Measurements from ENCODE around the gene FARP2.

FARP2 gene

GRCh38 chr2:241352227-241352626 lies 3.9 kb upstream of the FARP2 start:
- peaks cover 75% of the 10 kb centered on the region for H3K36me3 ChIP-seq (ENCODE audit: insufficient read depth, low read length)
- H3K9ac ChIP-seq (ENCODE audit: low read depth, low read length): no peak overlapping the region

GRCh38 chr2:241354668-241355658 lies 1.1 kb upstream of the FARP2 start:
- H3K27me3 ChIP-seq (ENCODE audit: control insufficient read depth, insufficient read depth, low read length): no peaks in the 10 kb centered on the region
- peak overlapping the region; percentile 38 for H3K4me2 ChIP-seq (ENCODE audit: low read length)
- no peaks in the 10 kb centered on the region for H3K9me3 ChIP-seq (replicated peaks; ENCODE audit: low read length)
- H3K9ac ChIP-seq (ENCODE audit: low read depth, low read length): no peak overlapping the region
- no peak overlapping the region for H3K4me3 ChIP-seq (ENCODE audit: low read length)
- H3K4me1 ChIP-seq (ENCODE audit: control insufficient read depth, insufficient read depth, low read length): peaks cover 16% of the 10 kb centered on the region
- peaks cover 51% of the 10 kb centered on the region for H3K36me3 ChIP-seq (ENCODE audit: insufficient read depth, low read length)

More at GRCh38 chr2:241352227-241352626, 3.9 kb upstream of the FARP2 start:
- Histone ChIP-seq H3K9me3 (replicated peaks; ENCODE audit: low read length) (no peaks in the 10 kb centered on the region), H3K27me3 (ENCODE audit: control insufficient read depth, insufficient read depth, low read length) (no peaks in the 10 kb centered on the region), H3K4me3 (ENCODE audit: low read length) (no peak overlapping the region), H3K4me1 (ENCODE audit: control insufficient read depth, insufficient read depth, low read length) (peaks cover 8% of the 10 kb centered on the region), H3K4me2 (ENCODE audit: low read length) (no peak overlapping the region)

GRCh38 chr2:241356871-241357260 lies 781 bp downstream of the FARP2 start:
- Histone ChIP-seq H3K27me3 (ENCODE audit: control insufficient read depth, insufficient read depth, low read length) (no peaks in the 10 kb centered on the region), H3K9ac (ENCODE audit: low read depth, low read length) (peak overlapping the region; percentile 94), H3K4me1 (ENCODE audit: control insufficient read depth, insufficient read depth, low read length) (peaks cover 16% of the 10 kb centered on the region), H3K4me3 (ENCODE audit: low read length) (peak overlapping the region; percentile 95), H3K4me2 (ENCODE audit: low read length) (peak overlapping the region; percentile 91), H3K9me3 (replicated peaks; ENCODE audit: low read length) (no peaks in the 10 kb centered on the region), H3K36me3 (ENCODE audit: insufficient read depth, low read length) (peaks cover 32% of the 10 kb centered on the region)

GRCh38 chr2:241357531-241357930 lies 1.4 kb downstream of the FARP2 start:
- no peaks in the 10 kb centered on the region for H3K27me3 ChIP-seq (ENCODE audit: control insufficient read depth, insufficient read depth, low read length)
- H3K4me1 ChIP-seq (ENCODE audit: control insufficient read depth, insufficient read depth, low read length): peaks cover 16% of the 10 kb centered on the region
- peak overlapping the region; percentile 94 for H3K9ac ChIP-seq (ENCODE audit: low read depth, low read length)
- peaks cover 26% of the 10 kb centered on the region for H3K36me3 ChIP-seq (ENCODE audit: insufficient read depth, low read length)
- peak overlapping the region; percentile 95 for H3K4me3 ChIP-seq (ENCODE audit: low read length)
- H3K4me2 ChIP-seq (ENCODE audit: low read length): peak overlapping the region; percentile 91
- no peaks in the 10 kb centered on the region for H3K9me3 ChIP-seq (replicated peaks; ENCODE audit: low read length)

GRCh38 chr2:241358470-241358869 lies 2.4 kb downstream of the FARP2 start:
- Histone ChIP-seq H3K4me2 (ENCODE audit: low read length) (no peak overlapping the region), H3K27me3 (ENCODE audit: control insufficient read depth, insufficient read depth, low read length) (no peaks in the 10 kb centered on the region), H3K9ac (ENCODE audit: low read depth, low read length) (no peak overlapping the region), H3K4me1 (ENCODE audit: control insufficient read depth, insufficient read depth, low read length) (peaks cover 19% of the 10 kb centered on the region), H3K36me3 (ENCODE audit: insufficient read depth, low read length) (peaks cover 16% of the 10 kb centered on the region), H3K9me3 (replicated peaks; ENCODE audit: low read length) (no peaks in the 10 kb centered on the region), H3K4me3 (ENCODE audit: low read length) (no peak overlapping the region)

- H3K4me2 ChIP-seq (ENCODE audit: low read length): no peak overlapping the region
- H3K9ac ChIP-seq (ENCODE audit: low read depth, low read length): no peak overlapping the region
- no peaks in the 10 kb centered on the region for H3K9me3 ChIP-seq (replicated peaks; ENCODE audit: low read length)
- H3K27me3 ChIP-seq (ENCODE audit: control insufficient read depth, insufficient read depth, low read length): no peaks in the 10 kb centered on the region
- no peak overlapping the region for H3K4me3 ChIP-seq (ENCODE audit: low read length)
- peaks cover 7% of the 10 kb centered on the region for H3K36me3 ChIP-seq (ENCODE audit: insufficient read depth, low read length)
- peaks cover 27% of the 10 kb centered on the region for H3K4me1 ChIP-seq (ENCODE audit: control insufficient read depth, insufficient read depth, low read length)
Measured at GRCh38 chr2:241359481-241360045, 3.5 kb downstream of the FARP2 start.

GRCh38 chr2:241363426-241363825 lies 7.3 kb downstream of the FARP2 start:
- Histone ChIP-seq H3K27me3 (ENCODE audit: control insufficient read depth, insufficient read depth, low read length) (no peaks in the 10 kb centered on the region), H3K36me3 (ENCODE audit: insufficient read depth, low read length) (no peaks in the 10 kb centered on the region), H3K9me3 (replicated peaks; ENCODE audit: low read length) (no peaks in the 10 kb centered on the region), H3K4me2 (ENCODE audit: low read length) (peak overlapping the region; percentile 73), H3K9ac (ENCODE audit: low read depth, low read length) (no peak overlapping the region), H3K4me3 (ENCODE audit: low read length) (peak overlapping the region; percentile 49), H3K4me1 (ENCODE audit: control insufficient read depth, insufficient read depth, low read length) (peaks cover 19% of the 10 kb centered on the region)

GRCh38 chr2:241364781-241365180 lies 8.7 kb downstream of the FARP2 start:
- no peaks in the 10 kb centered on the region for H3K36me3 ChIP-seq (ENCODE audit: insufficient read depth, low read length)
- H3K4me3 ChIP-seq (ENCODE audit: low read length): no peak overlapping the region
- H3K9me3 ChIP-seq (replicated peaks; ENCODE audit: low read length): no peaks in the 10 kb centered on the region
- H3K27me3 ChIP-seq (ENCODE audit: control insufficient read depth, insufficient read depth, low read length): no peaks in the 10 kb centered on the region
- no peak overlapping the region for H3K4me2 ChIP-seq (ENCODE audit: low read length)
- H3K4me1 ChIP-seq (ENCODE audit: control insufficient read depth, insufficient read depth, low read length): peaks cover 25% of the 10 kb centered on the region
- H3K9ac ChIP-seq (ENCODE audit: low read depth, low read length): no peak overlapping the region

- Histone ChIP-seq H3K4me1 (ENCODE audit: control insufficient read depth, insufficient read depth, low read length) (peaks cover 25% of the 10 kb centered on the region), H3K4me3 (ENCODE audit: low read length) (no peak overlapping the region), H3K27me3 (ENCODE audit: control insufficient read depth, insufficient read depth, low read length) (no peaks in the 10 kb centered on the region), H3K4me2 (ENCODE audit: low read length) (no peak overlapping the region), H3K36me3 (ENCODE audit: insufficient read depth, low read length) (no peaks in the 10 kb centered on the region), H3K9me3 (replicated peaks; ENCODE audit: low read length) (no peaks in the 10 kb centered on the region), H3K9ac (ENCODE audit: low read depth, low read length) (no peak overlapping the region)
Measured at GRCh38 chr2:241366678-241367077, 10.6 kb downstream of the FARP2 start.

- Histone ChIP-seq H3K36me3 (ENCODE audit: insufficient read depth, low read length) (peaks cover 5% of the 10 kb centered on the region), H3K4me1 (ENCODE audit: control insufficient read depth, insufficient read depth, low read length) (peaks cover 30% of the 10 kb centered on the region), H3K27me3 (ENCODE audit: control insufficient read depth, insufficient read depth, low read length) (no peaks in the 10 kb centered on the region), H3K9me3 (replicated peaks; ENCODE audit: low read length) (no peaks in the 10 kb centered on the region), H3K9ac (ENCODE audit: low read depth, low read length) (no peak overlapping the region), H3K4me2 (ENCODE audit: low read length) (no peak overlapping the region), H3K4me3 (ENCODE audit: low read length) (no peak overlapping the region)
Measured at GRCh38 chr2:241368643-241369042, 12.6 kb downstream of the FARP2 start.

GRCh38 chr2:241372361-241372992 lies 16.4 kb downstream of the FARP2 start:
- no peak overlapping the region for H3K4me3 ChIP-seq (ENCODE audit: low read length)
- no peaks in the 10 kb centered on the region for H3K27me3 ChIP-seq (ENCODE audit: control insufficient read depth, insufficient read depth, low read length)
- H3K9ac ChIP-seq (ENCODE audit: low read depth, low read length): no peak overlapping the region
- peaks cover 11% of the 10 kb centered on the region for H3K36me3 ChIP-seq (ENCODE audit: insufficient read depth, low read length)
- H3K9me3 ChIP-seq (replicated peaks; ENCODE audit: low read length): no peaks in the 10 kb centered on the region
- peaks cover 16% of the 10 kb centered on the region for H3K4me1 ChIP-seq (ENCODE audit: control insufficient read depth, insufficient read depth, low read length)
- peak overlapping the region; percentile 43 for H3K4me2 ChIP-seq (ENCODE audit: low read length)

Measured in skeletal muscle satellite cell (primary cell).